HG02571 (cell line): ENCODE measurements around the gene KRT13.
"Not testable (repeated sequence)": the region's sequence is repeated elsewhere in the genome, so short reads cannot be mapped to it uniquely, and the experiment has no call there.

Source experiments
- ATAC-seq: cut with Tn5 transposase; IDR thresholded peaks from one replicate; pipeline ENCODE4 v1.9.1; 2021; ENCODE audit warnings: mild to moderate bottlenecking, moderate library complexity; ENCODE audit not compliant: unreplicated experiment

The KRT13 gene

GRCh38 chr17:41505007-41505808, at the start of gene KRT13:
KRT13 (minus strand) TSS chr17:41505612; CDS start chr17:41505550, 62 bp downstream.
- ATAC-seq, result no peak

GRCh38 chr17:41553987-41554680, 48.7 kb upstream of the KRT13 start:
- ATAC-seq, result no peak

- no peak for ATAC-seq
Observed at GRCh38 chr17:41553176-41553575, 47.8 kb upstream of the KRT13 start.

DNA sequence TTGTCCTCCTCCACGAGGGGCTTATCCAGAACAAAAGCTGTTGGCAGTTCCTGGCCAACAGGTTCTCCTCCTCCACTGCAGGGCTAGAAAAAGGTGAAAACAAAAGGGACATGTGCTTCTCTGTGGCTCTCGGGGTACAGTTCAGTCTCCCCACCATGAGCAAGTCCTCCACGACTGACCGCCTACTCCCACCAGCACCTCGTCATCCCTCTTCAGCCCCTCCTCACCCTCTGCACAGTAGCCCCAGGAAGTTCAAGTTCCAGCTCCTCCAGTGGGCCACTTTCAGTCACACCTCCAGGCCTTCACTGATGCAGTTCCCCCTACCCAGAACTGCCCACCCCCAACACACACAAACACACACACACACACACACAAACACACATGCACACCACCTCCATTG, 47.0 kb upstream of the KRT13 start:
- no peak for ATAC-seq

DNA sequence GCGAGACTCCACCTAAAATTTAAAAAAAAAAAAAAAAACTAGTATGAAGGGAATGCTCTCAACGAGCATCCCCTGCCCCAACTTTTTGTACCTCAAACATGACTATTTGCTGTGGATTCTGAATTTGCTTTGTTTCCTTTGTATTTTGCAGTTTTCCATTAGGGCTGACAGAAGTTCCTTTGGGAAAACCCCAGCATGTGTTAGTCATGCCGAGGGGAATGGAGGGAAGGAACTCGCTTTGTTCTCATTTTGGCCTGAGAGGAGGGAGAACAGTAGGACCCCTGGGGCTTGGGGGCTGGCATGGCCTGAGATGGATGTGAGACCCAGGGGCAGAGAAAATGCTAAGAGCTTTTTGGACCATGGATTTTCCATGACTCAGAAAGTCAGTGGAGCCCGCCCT, 46.0 kb upstream of the KRT13 start:
- ATAC-seq, result no peak

DNA sequence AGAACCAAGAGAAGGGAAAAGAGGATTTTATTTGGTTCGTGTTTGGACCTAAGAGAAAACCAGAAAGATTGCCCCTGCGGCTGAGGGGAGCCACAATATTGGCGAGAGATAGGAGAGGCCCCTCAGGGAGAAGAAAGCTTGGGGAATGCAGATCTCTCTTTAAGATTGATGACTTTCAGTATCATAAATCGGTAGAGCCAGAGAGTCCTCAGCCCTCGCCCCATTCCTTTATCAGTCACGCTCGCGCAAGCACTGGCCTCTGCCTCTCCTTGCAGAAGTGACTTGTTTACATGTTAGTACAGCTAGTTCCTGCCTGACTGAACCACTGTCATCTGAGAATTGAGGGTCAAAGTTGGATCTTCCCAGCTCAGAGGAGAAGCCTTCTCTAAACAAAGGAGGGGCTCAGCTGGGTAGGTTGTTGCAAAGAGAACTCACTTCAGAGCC, 44.2 kb upstream of the KRT13 start:
- no peak for ATAC-seq

DNA sequence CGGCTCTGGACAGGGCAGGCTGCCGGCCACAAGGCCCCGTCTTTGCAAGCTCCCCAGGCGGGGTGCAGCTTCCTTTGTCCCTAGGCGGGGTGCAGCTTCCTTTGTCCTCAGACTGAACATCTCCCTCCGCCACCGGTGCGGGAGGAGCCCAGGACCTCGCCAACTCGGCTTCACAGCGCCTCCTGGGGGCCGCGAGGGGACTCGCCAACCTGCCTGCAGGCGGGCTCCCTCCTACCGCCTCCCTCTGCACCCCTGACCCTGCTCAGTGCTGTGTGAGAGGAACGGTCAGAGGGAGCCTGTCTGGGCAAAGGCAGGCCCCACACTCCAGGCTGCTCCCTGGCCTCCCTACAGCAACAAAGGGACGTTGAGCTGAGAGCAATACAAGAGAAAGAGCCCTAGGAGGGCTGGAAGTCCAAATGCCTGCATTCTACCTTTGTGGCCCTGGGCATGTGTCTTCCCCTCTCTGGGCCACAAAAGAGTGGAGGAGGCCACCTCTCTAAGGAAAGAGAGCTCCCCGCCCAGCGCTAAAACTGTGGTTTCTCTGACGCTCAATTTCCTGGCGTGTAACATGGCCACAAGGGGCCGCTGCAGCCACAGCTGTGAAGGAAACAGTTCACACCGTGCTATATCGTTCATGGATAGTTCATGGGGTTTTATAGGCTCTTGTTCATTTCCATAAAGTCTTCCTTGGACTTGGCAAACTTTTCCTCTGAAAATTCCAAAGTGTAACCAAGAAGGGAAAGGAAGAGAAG, 43.6 kb upstream of the KRT13 start:
- ATAC-seq, result no peak

GRCh38 chr17:41547921-41548843, 42.8 kb upstream of the KRT13 start:
- ATAC-seq, result no peak

DNA sequence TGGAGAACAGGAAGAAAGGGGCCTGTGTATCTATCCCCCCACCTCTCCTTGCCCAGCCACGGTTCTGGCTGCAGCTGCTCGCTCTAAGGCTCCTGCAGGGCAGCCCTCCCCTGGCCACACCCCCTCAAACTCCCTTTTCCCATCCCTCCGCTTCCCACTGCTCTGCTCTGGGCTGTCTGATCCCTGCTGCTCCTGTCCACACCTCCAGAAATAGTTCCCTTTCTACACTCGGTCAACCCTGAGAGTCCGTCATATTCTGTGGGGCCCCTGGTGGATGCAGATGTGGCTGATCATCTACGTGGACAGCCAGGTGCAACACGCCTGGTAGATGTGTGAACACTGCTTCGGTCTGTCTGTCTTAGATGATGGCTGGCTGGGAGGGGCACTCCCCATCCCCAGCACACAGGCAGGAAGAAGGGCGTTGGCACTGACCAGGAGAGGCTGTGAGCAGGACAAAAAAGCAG, 42.0 kb upstream of the KRT13 start:
- no peak for ATAC-seq

- no peak for ATAC-seq
Observed at GRCh38 chr17:41546819-41547218, 41.4 kb upstream of the KRT13 start.

DNA sequence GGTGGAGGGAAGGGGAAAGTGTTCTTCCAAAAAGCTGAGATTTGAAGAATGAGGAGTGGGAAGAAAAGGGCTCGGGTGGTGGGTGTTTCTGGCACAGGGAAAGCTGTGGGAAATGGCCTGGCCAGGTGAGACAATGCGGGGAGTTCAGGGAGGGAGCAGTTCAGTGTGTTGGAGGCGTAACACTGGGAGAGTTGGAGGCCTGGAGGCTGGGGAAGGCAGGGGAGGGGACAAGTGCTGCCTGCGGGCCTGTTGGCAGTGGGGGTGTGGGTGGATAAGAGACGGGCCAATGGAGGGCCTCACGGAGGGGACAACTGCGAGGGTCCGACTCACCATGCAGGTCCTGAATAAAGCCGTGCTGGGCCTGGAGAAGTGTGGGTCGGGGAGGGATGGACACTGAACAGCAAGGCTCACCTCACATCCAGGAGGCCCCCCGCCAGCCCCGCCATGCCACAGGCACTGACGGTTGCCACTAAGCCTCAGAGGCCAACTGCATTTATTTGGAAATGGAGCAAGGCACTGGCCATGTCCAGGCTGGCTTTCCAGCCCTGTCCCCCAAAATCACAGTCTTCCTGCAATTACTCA, 40.5 kb upstream of the KRT13 start:
- ATAC-seq, result no peak

DNA sequence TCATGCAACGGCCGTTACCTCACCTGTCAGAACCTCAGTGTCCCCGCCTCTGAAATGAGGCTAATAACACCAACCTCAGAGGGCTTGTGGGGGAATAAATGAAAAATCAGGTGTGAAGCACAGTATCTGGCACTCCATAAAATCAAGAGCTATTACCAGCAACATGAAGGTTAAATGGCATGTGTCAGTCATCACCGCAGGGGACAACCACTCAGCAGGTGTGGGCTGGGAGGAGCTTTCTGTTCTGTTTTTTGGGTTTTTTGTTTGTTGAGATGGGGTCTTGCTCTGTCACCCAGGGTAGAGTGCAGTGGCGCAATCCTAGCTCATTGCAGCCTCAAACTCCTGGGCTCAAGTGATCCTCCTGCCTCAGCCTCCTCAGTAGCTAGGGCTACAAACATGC, 39.5 kb upstream of the KRT13 start:
- ATAC-seq, result no peak

DNA sequence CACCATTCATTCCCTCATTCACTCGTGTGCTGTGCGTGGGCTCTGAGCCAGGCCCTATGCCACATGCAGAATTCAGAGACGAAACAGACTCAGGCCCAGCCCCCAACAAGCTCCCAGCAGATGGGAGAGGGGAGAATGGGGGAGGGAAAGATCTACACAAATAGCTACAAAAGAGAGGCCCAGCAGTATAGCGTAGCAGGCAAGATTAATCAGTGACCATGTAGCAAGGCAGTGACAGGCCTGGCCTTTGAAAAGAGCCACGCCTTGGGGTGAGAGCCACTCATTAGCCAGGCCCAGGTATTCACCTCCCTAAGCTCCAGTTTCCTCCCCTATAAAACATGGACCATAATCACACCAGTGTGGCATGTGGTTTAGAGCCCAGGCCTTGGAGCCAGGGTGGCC, 39.1 kb upstream of the KRT13 start:
- ATAC-seq, result no peak

GRCh38 chr17:41542786-41543185, 37.4 kb upstream of the KRT13 start:
- not testable (repeated sequence) for ATAC-seq

- ATAC-seq, result no peak
Observed at GRCh38 chr17:41542357-41542756, 36.9 kb upstream of the KRT13 start.

DNA sequence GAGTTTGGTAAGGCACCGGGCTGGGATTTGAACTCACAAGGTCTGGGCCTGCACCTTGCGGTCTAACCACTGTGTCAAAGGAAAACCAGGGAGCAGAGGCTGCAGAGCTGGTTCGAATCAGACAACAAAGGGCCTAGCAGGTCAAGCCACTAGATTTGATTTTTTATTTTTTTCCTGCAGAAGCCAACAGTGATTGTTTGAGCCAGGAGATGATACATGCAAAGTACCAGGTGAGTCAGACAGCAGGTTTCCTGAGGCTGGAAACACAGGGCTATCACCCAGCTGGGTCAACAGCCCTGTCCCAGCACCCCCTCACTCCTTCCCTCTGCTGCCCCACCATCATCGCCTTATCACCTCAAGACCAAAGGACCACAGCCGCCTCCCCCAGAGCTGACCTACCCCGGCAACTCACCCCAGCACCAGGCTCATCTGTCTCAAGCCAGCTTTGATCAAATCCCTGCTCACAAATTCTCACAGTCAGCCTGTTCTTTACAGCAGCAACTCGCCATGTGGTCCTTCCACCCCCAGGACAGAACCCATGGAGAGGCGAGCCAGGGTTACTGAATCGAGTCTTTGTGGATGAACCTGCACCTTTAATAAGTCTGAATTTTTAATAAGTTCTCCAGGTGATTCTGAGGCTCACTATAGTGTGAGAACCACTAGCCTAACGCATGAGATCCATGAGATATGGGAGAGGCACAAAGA, 35.7 kb upstream of the KRT13 start:
- ATAC-seq, result no peak

GRCh38 chr17:41539979-41540701, 34.7 kb upstream of the KRT13 start:
- ATAC-seq, result no peak

GRCh38 chr17:41539071-41539492, 33.7 kb upstream of the KRT13 start:
- no peak for ATAC-seq

DNA sequence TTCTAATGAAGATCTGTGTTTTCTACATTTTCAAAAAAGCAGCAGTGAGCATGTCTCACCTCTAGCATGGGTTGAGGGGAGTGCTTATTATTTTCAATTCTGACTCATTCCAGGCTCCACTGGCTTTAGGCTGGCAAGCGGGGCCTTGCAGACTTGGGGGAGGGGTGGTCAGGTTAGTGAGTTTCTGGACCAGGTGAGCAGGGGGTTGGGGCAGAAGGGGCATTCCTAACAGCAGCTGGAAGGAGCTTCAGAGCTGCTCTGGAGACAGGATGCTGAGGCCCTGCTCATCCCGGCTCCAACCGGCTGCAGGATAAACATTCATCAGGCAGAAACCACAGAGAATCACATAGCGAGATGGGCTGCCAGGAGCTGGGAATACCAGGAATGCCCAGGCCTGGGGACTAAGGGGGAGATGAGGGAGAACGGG, 33.2 kb upstream of the KRT13 start:
- ATAC-seq, result no peak
